GM23338 (cell line): ENCODE data around the gene ZNF285. TPM values are rescaled to one million over a fixed set of nuclear protein-coding genes. Genes with fewer than 3 reads are reported as not detected.
"Not testable (repeated sequence)": the region's sequence is repeated elsewhere in the genome, so short reads cannot be mapped to it uniquely, and the experiment has no call there.

Source experiments
- ATAC-seq: fragments of 200-7000 bp; cut with Tn5 transposase; 3 replicates; pipeline ENCODE4 v1.9.1; 2020
- DNase-seq: peaks from one replicate; pipeline ENCODE4 v3.0.0-alpha.2; 2015; ENCODE audit warnings: low spot score
- H2AFZ ChIP-seq: fragments of 200-600 bp; sonication (generic); 2 replicates; pipeline ENCODE4 v1.8.0; 2016; ENCODE audit warnings: antibody characterized with exemption, mild to moderate bottlenecking, moderate library complexity
- H3F3A ChIP-seq: fragments of 200-600 bp; sonication (generic); replicated peaks from 2 replicates; pipeline ENCODE4 v1.8.0; 2017; ENCODE audit warnings: antibody characterized with exemption, mixed run types, low read depth
- H3K27ac ChIP-seq: fragments of 200-600 bp; sonication (generic); 2 replicates; pipeline ENCODE4 v1.6.1; 2016; ENCODE audit warnings: low read depth
- H3K27me3 ChIP-seq: fragments of 200-600 bp; sonication (generic); 2 replicates; pipeline ENCODE4 v1.8.0; 2016; ENCODE audit warnings: mild to moderate bottlenecking, mixed run types, moderate library complexity; ENCODE audit not compliant: insufficient read depth
- H3K36me3 ChIP-seq: fragments of 200-600 bp; sonication (generic); 2 replicates; pipeline ENCODE4 v1.8.0; 2016; ENCODE audit warnings: mild to moderate bottlenecking; ENCODE audit not compliant: insufficient read depth
- H3K4me1 ChIP-seq: fragments of 200-600 bp; sonication (generic); 2 replicates; pipeline ENCODE4 v1.8.0; 2016; ENCODE audit warnings: mild to moderate bottlenecking, moderate library complexity; ENCODE audit not compliant: insufficient read depth
- H3K4me2 ChIP-seq: fragments of 200-600 bp; sonication (generic); 2 replicates; pipeline ENCODE4 v1.7.1; 2017; ENCODE audit warnings: mixed run types
- H3K4me3 ChIP-seq: fragments of 200-600 bp; sonication (generic); 2 replicates; pipeline ENCODE4 v1.6.1; 2016; ENCODE audit warnings: mixed run types
- H3K79me2 ChIP-seq: fragments of 200-600 bp; sonication (generic); replicated peaks from 2 replicates; pipeline ENCODE4 v1.8.0; 2017; ENCODE audit warnings: mild to moderate bottlenecking; ENCODE audit not compliant: insufficient read depth
- H3K9me2 ChIP-seq: fragments of 200-600 bp; sonication (generic); 2 replicates; pipeline ENCODE4 v1.8.0; 2017; ENCODE audit not compliant: insufficient read depth
- H4K20me1 ChIP-seq: fragments of 200-600 bp; sonication (generic); replicated peaks from 2 replicates; pipeline ENCODE4 v1.8.0; 2017; ENCODE audit warnings: mild to moderate bottlenecking; ENCODE audit not compliant: insufficient read depth
- H3K27ac Mint-ChIP-seq: 2 replicates; pipeline ENCODE4 v1.8.0; 2020; ENCODE audit warnings: inconsistent platforms, mild to moderate bottlenecking, moderate library complexity, mixed read lengths
- H3K27me3 Mint-ChIP-seq: 3 replicates; pipeline ENCODE4 v1.8.0; 2022; ENCODE audit warnings: low read depth, mild to moderate bottlenecking, moderate library complexity, mixed read lengths, inconsistent platforms; ENCODE audit not compliant: insufficient read depth, poor library complexity
- H3K36me3 Mint-ChIP-seq: 3 replicates; pipeline ENCODE4 v1.8.0; 2021; ENCODE audit warnings: low read depth, mild to moderate bottlenecking, inconsistent platforms, moderate library complexity, mixed read lengths
- H3K4me1 Mint-ChIP-seq: 3 replicates; pipeline ENCODE4 v1.8.0; 2020; ENCODE audit warnings: mild to moderate bottlenecking, inconsistent platforms, mixed read lengths
- H3K4me3 Mint-ChIP-seq: 3 replicates; pipeline ENCODE4 v1.8.0; 2021; ENCODE audit warnings: moderate library complexity, mild to moderate bottlenecking, inconsistent platforms, mixed read lengths
- H3K9me3 Mint-ChIP-seq: 3 replicates; pipeline ENCODE4 v1.8.0; 2020; ENCODE audit warnings: moderate library complexity, mild to moderate bottlenecking, inconsistent platforms, mixed read lengths
- CREB1 ChIP-seq: fragments of 250-450 bp; sonication (Bioruptor Pico); IDR thresholded peaks from 2 replicates; pipeline ENCODE4 v1.5.0; 2020; ENCODE audit warnings: low read depth, mild to moderate bottlenecking, moderate library complexity
- EZH2 ChIP-seq: fragments of 200-600 bp; sonication (generic); IDR thresholded peaks from one replicate; pipeline ENCODE4 v1.8.0; 2017; ENCODE audit warnings: antibody characterized with exemption, mild to moderate bottlenecking, low read depth; ENCODE audit not compliant: unreplicated experiment
- JUNB ChIP-seq: IDR thresholded peaks from one replicate; pipeline ENCODE4 v1.6.1; 2016; ENCODE audit warnings: antibody characterized with exemption; ENCODE audit not compliant: unreplicated experiment
- NANOG ChIP-seq: IDR thresholded peaks from 2 replicates; pipeline ENCODE4 v1.6.1; 2016; ENCODE audit warnings: antibody characterized with exemption, borderline replicate concordance
- POLR2AphosphoS5 ChIP-seq: IDR thresholded peaks from 2 replicates; pipeline ENCODE4 v1.6.1; 2016; ENCODE audit warnings: antibody characterized with exemption, low read depth
- STAT1 ChIP-seq: IDR thresholded peaks from one replicate; pipeline ENCODE4 v1.6.1; 2016; ENCODE audit warnings: antibody characterized with exemption; ENCODE audit not compliant: unreplicated experiment
- ZNF114 ChIP-seq: fragments of 250-450 bp; sonication (Bioruptor Pico); IDR thresholded peaks from 2 replicates; pipeline ENCODE4 v1.5.0; 2020; ENCODE audit warnings: mild to moderate bottlenecking, moderate library complexity
- ZNF331 ChIP-seq: fragments of 250-450 bp; sonication (Bioruptor Pico); IDR thresholded peaks from 2 replicates; pipeline ENCODE4 v1.5.0; 2020; ENCODE audit warnings: low read depth, mild to moderate bottlenecking, moderate library complexity
- polyA plus RNA-seq: library from polyadenylated mRNA; unstranded; fragments of >200 nt; fragmentation: Nextera tagmentation; extraction: Ambion mirVana; gene quantifications from 2 replicates; pipeline ENCODE4 v1.2.1, GENCODE V29; 2016
- total RNA-seq: library from RNA; depleted of rRNA; stranded (reverse); fragments of >200 nt; shearing (Covaris generic); gene quantifications from 2 replicates; pipeline ENCODE4 v1.2.3, GENCODE V29; 2014
- TF ChIP-seq, protein P1 (sequence below): IDR thresholded peaks from one replicate; pipeline ENCODE4 v1.6.1; 2018; ENCODE audit warnings: antibody characterized with exemption; ENCODE audit not compliant: unreplicated experiment
- TF ChIP-seq, protein P2 (sequence below): IDR thresholded peaks from 2 replicates; pipeline ENCODE4 v1.6.1; 2016; ENCODE audit warnings: antibody characterized with exemption
- TF ChIP-seq, protein P3 (sequence below), 2 experiments: fragments of 200-600 bp in 1 of 2; sonication (generic) in 1 of 2; conservative IDR thresholded peaks; 2 replicates each; pipeline versions ENCODE4 v1.5.1 to v1.6.1; 2016 to 2017; ENCODE audit warnings: antibody characterized with exemption in 2 of 2, low read depth in 2 of 2, mild to moderate bottlenecking in 2 of 2, moderate library complexity in 1 of 2

ZNF285 gene
- total and polyA plus RNA-seq, 2 experiments from 2014 or later: 1.7 to 3.4 TPM

DNA sequence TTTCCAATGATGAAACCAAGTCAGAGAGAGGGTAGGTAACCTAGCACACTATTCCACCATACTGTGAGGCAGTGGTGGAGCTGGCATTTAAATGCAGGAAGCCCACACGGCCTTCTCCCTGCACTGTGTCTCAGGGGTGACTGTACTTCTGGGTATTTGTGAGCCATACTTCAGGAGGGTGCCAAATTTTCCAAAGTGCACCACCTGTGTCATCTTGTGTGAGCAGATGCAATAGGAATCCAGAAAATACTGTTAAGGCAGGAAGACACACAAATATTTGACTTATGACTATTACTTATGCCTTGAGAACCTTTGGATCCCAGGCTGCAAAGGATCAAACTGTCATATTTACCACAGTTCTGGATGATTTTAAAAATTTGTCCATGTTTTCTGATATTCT lies 29.5 kb upstream of the ZNF285 start (continued):
- TF ChIP-seq, protein P1, sequence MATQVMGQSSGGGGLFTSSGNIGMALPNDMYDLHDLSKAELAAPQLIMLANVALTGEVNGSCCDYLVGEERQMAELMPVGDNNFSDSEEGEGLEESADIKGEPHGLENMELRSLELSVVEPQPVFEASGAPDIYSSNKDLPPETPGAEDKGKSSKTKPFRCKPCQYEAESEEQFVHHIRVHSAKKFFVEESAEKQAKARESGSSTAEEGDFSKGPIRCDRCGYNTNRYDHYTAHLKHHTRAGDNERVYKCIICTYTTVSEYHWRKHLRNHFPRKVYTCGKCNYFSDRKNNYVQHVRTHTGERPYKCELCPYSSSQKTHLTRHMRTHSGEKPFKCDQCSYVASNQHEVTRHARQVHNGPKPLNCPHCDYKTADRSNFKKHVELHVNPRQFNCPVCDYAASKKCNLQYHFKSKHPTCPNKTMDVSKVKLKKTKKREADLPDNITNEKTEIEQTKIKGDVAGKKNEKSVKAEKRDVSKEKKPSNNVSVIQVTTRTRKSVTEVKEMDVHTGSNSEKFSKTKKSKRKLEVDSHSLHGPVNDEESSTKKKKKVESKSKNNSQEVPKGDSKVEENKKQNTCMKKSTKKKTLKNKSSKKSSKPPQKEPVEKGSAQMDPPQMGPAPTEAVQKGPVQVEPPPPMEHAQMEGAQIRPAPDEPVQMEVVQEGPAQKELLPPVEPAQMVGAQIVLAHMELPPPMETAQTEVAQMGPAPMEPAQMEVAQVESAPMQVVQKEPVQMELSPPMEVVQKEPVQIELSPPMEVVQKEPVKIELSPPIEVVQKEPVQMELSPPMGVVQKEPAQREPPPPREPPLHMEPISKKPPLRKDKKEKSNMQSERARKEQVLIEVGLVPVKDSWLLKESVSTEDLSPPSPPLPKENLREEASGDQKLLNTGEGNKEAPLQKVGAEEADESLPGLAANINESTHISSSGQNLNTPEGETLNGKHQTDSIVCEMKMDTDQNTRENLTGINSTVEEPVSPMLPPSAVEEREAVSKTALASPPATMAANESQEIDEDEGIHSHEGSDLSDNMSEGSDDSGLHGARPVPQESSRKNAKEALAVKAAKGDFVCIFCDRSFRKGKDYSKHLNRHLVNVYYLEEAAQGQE: no peak
- no peak for TF ChIP-seq ZNF331 (CRISPR knock-in tag)

DNA sequence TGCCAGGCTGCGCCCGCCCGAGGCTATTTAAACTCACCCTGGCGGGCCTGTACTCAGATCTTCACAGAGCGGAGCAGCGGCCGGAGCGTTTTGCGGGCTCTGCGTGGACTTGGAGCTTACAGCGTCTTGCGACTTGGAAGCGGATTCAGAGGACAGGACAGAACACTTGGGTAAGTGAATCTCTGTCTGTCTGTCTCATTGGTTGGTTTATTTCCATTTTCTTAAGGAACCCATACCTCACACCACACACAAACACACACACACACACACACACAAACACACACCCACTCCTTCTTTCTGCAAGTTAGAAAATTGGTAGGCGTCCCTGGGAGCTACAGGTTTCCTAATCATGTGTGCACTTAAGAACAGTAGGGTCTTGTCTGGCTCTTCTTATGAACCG lies 14.1 kb upstream of the ZNF285 start:
- Mint-ChIP-seq H3K9me3 (peaks cover 47% of the 10 kb centered on the region), H3K36me3 (peaks cover 33% of the 10 kb centered on the region)
- not testable (repeated sequence) for H3K4me1 Mint-ChIP-seq, H3K27me3 Mint-ChIP-seq, H3K9me2 ChIP-seq, ATAC-seq, H3K4me2 ChIP-seq, H4K20me1 ChIP-seq, H3K79me2 ChIP-seq, DNase-seq, H3K27me3 ChIP-seq, H3K27ac ChIP-seq, H3K4me3 ChIP-seq, H3K4me3 Mint-ChIP-seq, H3F3A ChIP-seq, H3K36me3 ChIP-seq, H3K27ac Mint-ChIP-seq, H2AFZ ChIP-seq, H3K4me1 ChIP-seq

DNA sequence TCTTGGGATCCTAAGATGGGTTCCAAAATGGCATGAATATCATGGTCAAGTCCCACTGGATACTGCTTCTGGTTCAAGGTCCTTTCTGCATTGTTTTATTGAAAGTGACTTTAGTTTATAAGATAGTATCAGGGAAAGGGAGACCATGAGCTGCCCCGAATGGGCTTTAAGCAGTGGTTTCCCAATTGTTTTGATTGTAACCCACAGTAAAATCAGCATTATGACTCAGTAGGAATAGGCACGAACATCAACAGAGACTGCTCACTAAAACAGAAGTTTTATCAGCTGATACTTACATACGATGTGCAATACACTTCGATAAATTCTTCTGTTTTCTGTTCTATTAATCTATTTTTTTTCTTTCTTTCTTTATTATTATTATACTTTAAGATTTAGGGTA lies 12.1 kb downstream of the ZNF285 start:
- not testable (repeated sequence) for H3K4me3 ChIP-seq, DNase-seq, H3K36me3 ChIP-seq, H3K4me3 Mint-ChIP-seq, H2AFZ ChIP-seq, H4K20me1 ChIP-seq, H3F3A ChIP-seq, H3K27me3 Mint-ChIP-seq, H3K27ac Mint-ChIP-seq, H3K4me1 ChIP-seq, ATAC-seq, H3K27ac ChIP-seq, H3K4me1 Mint-ChIP-seq, H3K79me2 ChIP-seq, H3K9me2 ChIP-seq, H3K4me2 ChIP-seq, H3K27me3 ChIP-seq
- Mint-ChIP-seq H3K9me3 (peaks cover 69% of the 10 kb centered on the region), H3K36me3 (peaks cover 61% of the 10 kb centered on the region)

DNA sequence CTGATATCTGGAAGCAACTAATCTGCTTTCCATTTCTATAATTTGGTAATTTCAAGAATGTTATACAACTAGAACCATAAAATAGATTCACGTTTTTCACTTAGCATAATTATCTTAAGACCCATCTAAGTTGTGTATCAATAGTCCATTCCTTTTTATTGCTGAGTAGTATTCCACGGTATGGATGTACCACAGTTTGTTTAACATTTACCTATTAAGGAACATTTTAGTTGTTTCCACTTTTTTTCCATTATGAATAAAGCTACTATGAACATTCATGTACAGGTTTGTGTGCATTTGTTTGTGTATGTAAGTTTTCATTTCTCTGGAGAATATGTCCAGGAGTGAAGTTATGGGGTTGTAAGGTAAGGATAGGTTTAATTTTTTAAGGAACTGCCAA lies 26.6 kb downstream of the ZNF285 start:
- no peak for DNase-seq
- Histone ChIP-seq H3K4me2 (no peak overlapping the region), H4K20me1 (no peaks in the 10 kb centered on the region), H3K27me3 (no peaks in the 10 kb centered on the region), H3K4me3 (no peak overlapping the region), H3K79me2 (no peaks in the 10 kb centered on the region), H3K27ac (no peak overlapping the region), H3F3A (no peaks in the 10 kb centered on the region), H3K4me1 (no peaks in the 10 kb centered on the region), H3K36me3 (no peaks in the 10 kb centered on the region), H2AFZ (no peak overlapping the region), H3K9me2 (no peaks in the 10 kb centered on the region)
- Mint-ChIP-seq H3K27me3 (no peaks in the 10 kb centered on the region), H3K36me3 (peaks cover 5% of the 10 kb centered on the region; the same call in 1 of the 3 replicates), H3K4me3 (no peak overlapping the region), H3K4me1 (no peaks in the 10 kb centered on the region), H3K27ac (no peak overlapping the region), H3K9me3 (peaks cover 74% of the 10 kb centered on the region)
- no peak for ATAC-seq
- TF ChIP-seq, protein P2, sequence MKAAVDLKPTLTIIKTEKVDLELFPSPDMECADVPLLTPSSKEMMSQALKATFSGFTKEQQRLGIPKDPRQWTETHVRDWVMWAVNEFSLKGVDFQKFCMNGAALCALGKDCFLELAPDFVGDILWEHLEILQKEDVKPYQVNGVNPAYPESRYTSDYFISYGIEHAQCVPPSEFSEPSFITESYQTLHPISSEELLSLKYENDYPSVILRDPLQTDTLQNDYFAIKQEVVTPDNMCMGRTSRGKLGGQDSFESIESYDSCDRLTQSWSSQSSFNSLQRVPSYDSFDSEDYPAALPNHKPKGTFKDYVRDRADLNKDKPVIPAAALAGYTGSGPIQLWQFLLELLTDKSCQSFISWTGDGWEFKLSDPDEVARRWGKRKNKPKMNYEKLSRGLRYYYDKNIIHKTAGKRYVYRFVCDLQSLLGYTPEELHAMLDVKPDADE: no peak
- TF ChIP-seq, protein P3, sequence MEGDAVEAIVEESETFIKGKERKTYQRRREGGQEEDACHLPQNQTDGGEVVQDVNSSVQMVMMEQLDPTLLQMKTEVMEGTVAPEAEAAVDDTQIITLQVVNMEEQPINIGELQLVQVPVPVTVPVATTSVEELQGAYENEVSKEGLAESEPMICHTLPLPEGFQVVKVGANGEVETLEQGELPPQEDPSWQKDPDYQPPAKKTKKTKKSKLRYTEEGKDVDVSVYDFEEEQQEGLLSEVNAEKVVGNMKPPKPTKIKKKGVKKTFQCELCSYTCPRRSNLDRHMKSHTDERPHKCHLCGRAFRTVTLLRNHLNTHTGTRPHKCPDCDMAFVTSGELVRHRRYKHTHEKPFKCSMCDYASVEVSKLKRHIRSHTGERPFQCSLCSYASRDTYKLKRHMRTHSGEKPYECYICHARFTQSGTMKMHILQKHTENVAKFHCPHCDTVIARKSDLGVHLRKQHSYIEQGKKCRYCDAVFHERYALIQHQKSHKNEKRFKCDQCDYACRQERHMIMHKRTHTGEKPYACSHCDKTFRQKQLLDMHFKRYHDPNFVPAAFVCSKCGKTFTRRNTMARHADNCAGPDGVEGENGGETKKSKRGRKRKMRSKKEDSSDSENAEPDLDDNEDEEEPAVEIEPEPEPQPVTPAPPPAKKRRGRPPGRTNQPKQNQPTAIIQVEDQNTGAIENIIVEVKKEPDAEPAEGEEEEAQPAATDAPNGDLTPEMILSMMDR (conservative IDR thresholded peaks at IDR 0.05; ENCODE audit: low read depth in 2 of 2): no peak
- no peak for TF ChIP-seq NANOG
- TF ChIP-seq EZH2: no peak
- no peak for TF ChIP-seq ZNF114 (CRISPR knock-in tag)
- TF ChIP-seq POLR2AphosphoS5: no peak
- no peak for TF ChIP-seq STAT1
- TF ChIP-seq CREB1 (CRISPR knock-in tag): no peak
- no peak for TF ChIP-seq JUNB
- no peak for TF ChIP-seq ZNF331 (CRISPR knock-in tag)
